HepG2 (cell line): ENCODE measurements around the gene INO80E. TPM values are rescaled to one million over a fixed set of nuclear protein-coding genes. Genes with fewer than 3 reads are reported as not detected.

Source experiments
- ADNP ChIP-seq: sonication (generic); formaldehyde crosslinking; IDR thresholded peaks from 2 replicates; pipeline ENCODE4 v1.4.0; 2020; ENCODE audit warnings: missing genetic modification reagents
- BRD4 ChIP-seq: sonication (generic); formaldehyde crosslinking; IDR thresholded peaks from 2 replicates; pipeline ENCODE4 v1.4.0; 2020; ENCODE audit warnings: missing genetic modification reagents
- EEA1 ChIP-seq: sonication (generic); formaldehyde crosslinking; IDR thresholded peaks from 2 replicates; pipeline ENCODE4 v1.5.1; 2020; ENCODE audit warnings: mild to moderate bottlenecking, missing genetic modification reagents, borderline replicate concordance
- GATA4 ChIP-seq: sonication (generic); IDR thresholded peaks from 2 replicates; pipeline ENCODE4 v1.6.1; 2016; ENCODE audit warnings: antibody characterized with exemption, low read depth, borderline replicate concordance
- KLF13 ChIP-seq: sonication (generic); formaldehyde crosslinking; IDR thresholded peaks from 2 replicates; pipeline ENCODE4 v1.4.0; 2020; ENCODE audit warnings: mild to moderate bottlenecking, missing genetic modification reagents
- PRPF4 ChIP-seq: fragments of 200-400 bp; formaldehyde crosslinking; IDR thresholded peaks from 2 replicates; pipeline ENCODE4 v1.6.1; 2016; ENCODE audit warnings: low read length, low read depth; ENCODE audit not compliant: poor library complexity, severe bottlenecking
- SIX1 ChIP-seq: sonication (generic); formaldehyde crosslinking; IDR thresholded peaks from 2 replicates; pipeline ENCODE4 v1.4.0; 2020; ENCODE audit warnings: missing genetic modification reagents, borderline replicate concordance
- TBP ChIP-seq: sonication (generic); formaldehyde crosslinking; IDR thresholded peaks from 2 replicates; pipeline ENCODE4 v1.5.0; 2020; ENCODE audit warnings: missing genetic modification reagents
- YEATS2 ChIP-seq: sonication (generic); formaldehyde crosslinking; IDR thresholded peaks from 2 replicates; pipeline ENCODE4 v1.4.0; 2020; ENCODE audit warnings: missing genetic modification reagents, borderline replicate concordance
- ZNF24 ChIP-seq: fragments of 450-650 bp; IDR thresholded peaks from 2 replicates; pipeline ENCODE4 v1.6.1; 2017; ENCODE audit warnings: antibody characterized with exemption, mild to moderate bottlenecking
- ZNF3 ChIP-seq: IDR thresholded peaks from 2 replicates; pipeline ENCODE4 v1.7.0; 2017; ENCODE audit warnings: inconsistent platforms
- ZNF616 ChIP-seq: sonication (generic); formaldehyde crosslinking; IDR thresholded peaks from 2 replicates; pipeline ENCODE4 v1.5.0; 2020; ENCODE audit warnings: low read depth, mild to moderate bottlenecking, missing genetic modification reagents
- ZNF737 ChIP-seq: sonication (generic); formaldehyde crosslinking; IDR thresholded peaks from 2 replicates; pipeline ENCODE4 v1.5.0; 2020; ENCODE audit warnings: missing genetic modification reagents, mild to moderate bottlenecking, borderline replicate concordance
- ZNF780A ChIP-seq: sonication (generic); formaldehyde crosslinking; IDR thresholded peaks from 2 replicates; pipeline ENCODE4 v1.8.0; 2022; ENCODE audit warnings: mild to moderate bottlenecking, missing genetic modification reagents, moderate library complexity
- ZNF891 ChIP-seq: sonication (generic); formaldehyde crosslinking; IDR thresholded peaks from 2 replicates; pipeline ENCODE4 v1.5.0; 2020; ENCODE audit warnings: mild to moderate bottlenecking, missing genetic modification reagents
- polyA plus RNA-seq, 8 experiments: library from polyadenylated mRNA; depleted of rRNA in 3 of 8; stranded (reverse) in 7 of 8; unstranded in 1 of 8; fragments of >200 nt; fragmentation: Illumina TruSeq in 4 of 8; extraction: Trizol in 4 of 8; gene quantifications; 2 replicates each; pipeline versions ENCODE4 v1.2.1 to v1.2.3, GENCODE V29; 2011 to 2016; ENCODE audit warnings: low read depth in 4 of 8, missing spikeins in 1 of 8, mixed read lengths in 1 of 8; ENCODE audit not compliant: insufficient read depth in 1 of 8
- total RNA-seq, 5 experiments: library from RNA; depleted of rRNA; stranded (reverse); fragments of >200 nt; fragmentation: Illumina TruSeq; extraction: Trizol; gene quantifications; 2 replicates each; pipeline ENCODE4 v1.2.3, GENCODE V29; 2016; ENCODE audit warnings: low read depth in 1 of 5
- TF ChIP-seq, protein P1 (sequence below): sonication (generic); formaldehyde crosslinking; IDR thresholded peaks from 2 replicates; pipeline ENCODE4 v1.5.1; 2020; ENCODE audit warnings: mild to moderate bottlenecking, missing genetic modification reagents, borderline replicate concordance
- TF ChIP-seq, protein P2 (sequence below): sonication (generic); formaldehyde crosslinking; IDR thresholded peaks from 2 replicates; pipeline ENCODE4 v1.4.0; 2020; ENCODE audit warnings: missing genetic modification reagents
- TF ChIP-seq, protein P3 (sequence below): sonication (generic); formaldehyde crosslinking; IDR thresholded peaks from 2 replicates; pipeline ENCODE4 v1.5.1; 2020; ENCODE audit warnings: mild to moderate bottlenecking, missing genetic modification reagents, moderate library complexity
- TF ChIP-seq, protein P4 (sequence below): sonication (generic); formaldehyde crosslinking; IDR thresholded peaks from 2 replicates; pipeline ENCODE4 v1.8.0; 2022; ENCODE audit warnings: missing genetic modification reagents, mild to moderate bottlenecking, moderate library complexity, borderline replicate concordance

Gene INO80E
- total and polyA plus RNA-seq, 2 of the 13 experiments (the other 11 are each of a cell fraction or from before 2014, with no cell fraction given): 25.8 to 45.6 TPM

GRCh38 chr16:29995324-29995910 lies 624 bp upstream of the INO80E start, which contains the start of gene HIRIP3 (continued):
- TF ChIP-seq, protein P1, sequence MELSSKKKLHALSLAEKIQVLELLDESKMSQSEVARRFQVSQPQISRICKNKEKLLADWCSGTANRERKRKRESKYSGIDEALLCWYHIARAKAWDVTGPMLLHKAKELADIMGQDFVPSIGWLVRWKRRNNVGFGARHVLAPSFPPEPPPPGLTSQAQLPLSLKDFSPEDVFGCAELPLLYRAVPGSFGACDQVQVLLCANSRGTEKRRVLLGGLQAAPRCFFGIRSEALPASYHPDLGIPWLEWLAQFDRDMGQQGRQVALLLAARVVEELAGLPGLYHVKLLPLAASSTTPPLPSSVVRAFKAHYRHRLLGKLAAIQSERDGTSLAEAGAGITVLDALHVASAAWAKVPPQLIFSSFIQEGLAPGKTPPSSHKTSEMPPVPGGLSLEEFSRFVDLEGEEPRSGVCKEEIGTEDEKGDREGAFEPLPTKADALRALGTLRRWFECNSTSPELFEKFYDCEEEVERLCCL (CRISPR knock-in tag): peak; percentile 82
- no peak; the same call in 1 of the 2 replicates for TF ChIP-seq EEA1 (CRISPR knock-in tag)
- TF ChIP-seq, protein P2, sequence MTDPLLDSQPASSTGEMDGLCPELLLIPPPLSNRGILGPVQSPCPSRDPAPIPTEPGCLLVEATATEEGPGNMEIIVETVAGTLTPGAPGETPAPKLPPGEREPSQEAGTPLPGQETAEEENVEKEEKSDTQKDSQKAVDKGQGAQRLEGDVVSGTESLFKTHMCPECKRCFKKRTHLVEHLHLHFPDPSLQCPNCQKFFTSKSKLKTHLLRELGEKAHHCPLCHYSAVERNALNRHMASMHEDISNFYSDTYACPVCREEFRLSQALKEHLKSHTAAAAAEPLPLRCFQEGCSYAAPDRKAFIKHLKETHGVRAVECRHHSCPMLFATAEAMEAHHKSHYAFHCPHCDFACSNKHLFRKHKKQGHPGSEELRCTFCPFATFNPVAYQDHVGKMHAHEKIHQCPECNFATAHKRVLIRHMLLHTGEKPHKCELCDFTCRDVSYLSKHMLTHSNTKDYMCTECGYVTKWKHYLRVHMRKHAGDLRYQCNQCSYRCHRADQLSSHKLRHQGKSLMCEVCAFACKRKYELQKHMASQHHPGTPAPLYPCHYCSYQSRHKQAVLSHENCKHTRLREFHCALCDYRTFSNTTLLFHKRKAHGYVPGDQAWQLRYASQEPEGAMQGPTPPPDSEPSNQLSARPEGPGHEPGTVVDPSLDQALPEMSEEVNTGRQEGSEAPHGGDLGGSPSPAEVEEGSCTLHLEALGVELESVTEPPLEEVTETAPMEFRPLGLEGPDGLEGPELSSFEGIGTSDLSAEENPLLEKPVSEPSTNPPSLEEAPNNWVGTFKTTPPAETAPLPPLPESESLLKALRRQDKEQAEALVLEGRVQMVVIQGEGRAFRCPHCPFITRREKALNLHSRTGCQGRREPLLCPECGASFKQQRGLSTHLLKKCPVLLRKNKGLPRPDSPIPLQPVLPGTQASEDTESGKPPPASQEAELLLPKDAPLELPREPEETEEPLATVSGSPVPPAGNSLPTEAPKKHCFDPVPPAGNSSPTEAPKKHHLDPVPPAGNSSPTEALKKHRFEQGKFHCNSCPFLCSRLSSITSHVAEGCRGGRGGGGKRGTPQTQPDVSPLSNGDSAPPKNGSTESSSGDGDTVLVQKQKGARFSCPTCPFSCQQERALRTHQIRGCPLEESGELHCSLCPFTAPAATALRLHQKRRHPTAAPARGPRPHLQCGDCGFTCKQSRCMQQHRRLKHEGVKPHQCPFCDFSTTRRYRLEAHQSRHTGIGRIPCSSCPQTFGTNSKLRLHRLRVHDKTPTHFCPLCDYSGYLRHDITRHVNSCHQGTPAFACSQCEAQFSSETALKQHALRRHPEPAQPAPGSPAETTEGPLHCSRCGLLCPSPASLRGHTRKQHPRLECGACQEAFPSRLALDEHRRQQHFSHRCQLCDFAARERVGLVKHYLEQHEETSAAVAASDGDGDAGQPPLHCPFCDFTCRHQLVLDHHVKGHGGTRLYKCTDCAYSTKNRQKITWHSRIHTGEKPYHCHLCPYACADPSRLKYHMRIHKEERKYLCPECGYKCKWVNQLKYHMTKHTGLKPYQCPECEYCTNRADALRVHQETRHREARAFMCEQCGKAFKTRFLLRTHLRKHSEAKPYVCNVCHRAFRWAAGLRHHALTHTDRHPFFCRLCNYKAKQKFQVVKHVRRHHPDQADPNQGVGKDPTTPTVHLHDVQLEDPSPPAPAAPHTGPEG (CRISPR knock-in tag): peak; percentile 88; the same call in 1 of the 2 replicates
- TF ChIP-seq ZNF780A (CRISPR knock-in tag): 0 out of 2 replicates have a peak, but pooled peaks have one; percentile 40
- TF ChIP-seq PRPF4: no peak
- TF ChIP-seq ZNF616 (CRISPR knock-in tag): 0 out of 2 replicates have a peak, but pooled peaks have one; percentile 63
- TF ChIP-seq, protein P3, sequence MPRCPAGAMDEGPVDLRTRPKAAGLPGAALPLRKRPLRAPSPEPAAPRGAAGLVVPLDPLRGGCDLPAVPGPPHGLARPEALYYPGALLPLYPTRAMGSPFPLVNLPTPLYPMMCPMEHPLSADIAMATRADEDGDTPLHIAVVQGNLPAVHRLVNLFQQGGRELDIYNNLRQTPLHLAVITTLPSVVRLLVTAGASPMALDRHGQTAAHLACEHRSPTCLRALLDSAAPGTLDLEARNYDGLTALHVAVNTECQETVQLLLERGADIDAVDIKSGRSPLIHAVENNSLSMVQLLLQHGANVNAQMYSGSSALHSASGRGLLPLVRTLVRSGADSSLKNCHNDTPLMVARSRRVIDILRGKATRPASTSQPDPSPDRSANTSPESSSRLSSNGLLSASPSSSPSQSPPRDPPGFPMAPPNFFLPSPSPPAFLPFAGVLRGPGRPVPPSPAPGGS (CRISPR knock-in tag): no peak
- TF ChIP-seq, protein P4, sequence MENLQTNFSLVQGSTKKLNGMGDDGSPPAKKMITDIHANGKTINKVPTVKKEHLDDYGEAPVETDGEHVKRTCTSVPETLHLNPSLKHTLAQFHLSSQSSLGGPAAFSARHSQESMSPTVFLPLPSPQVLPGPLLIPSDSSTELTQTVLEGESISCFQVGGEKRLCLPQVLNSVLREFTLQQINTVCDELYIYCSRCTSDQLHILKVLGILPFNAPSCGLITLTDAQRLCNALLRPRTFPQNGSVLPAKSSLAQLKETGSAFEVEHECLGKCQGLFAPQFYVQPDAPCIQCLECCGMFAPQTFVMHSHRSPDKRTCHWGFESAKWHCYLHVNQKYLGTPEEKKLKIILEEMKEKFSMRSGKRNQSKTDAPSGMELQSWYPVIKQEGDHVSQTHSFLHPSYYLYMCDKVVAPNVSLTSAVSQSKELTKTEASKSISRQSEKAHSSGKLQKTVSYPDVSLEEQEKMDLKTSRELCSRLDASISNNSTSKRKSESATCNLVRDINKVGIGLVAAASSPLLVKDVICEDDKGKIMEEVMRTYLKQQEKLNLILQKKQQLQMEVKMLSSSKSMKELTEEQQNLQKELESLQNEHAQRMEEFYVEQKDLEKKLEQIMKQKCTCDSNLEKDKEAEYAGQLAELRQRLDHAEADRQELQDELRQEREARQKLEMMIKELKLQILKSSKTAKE (CRISPR knock-in tag): no peak
- TF ChIP-seq ZNF737 (CRISPR knock-in tag): peak; percentile 95; the same call in 1 of the 2 replicates
- peak; percentile 53; the same call in 1 of the 2 replicates for TF ChIP-seq ZNF891 (CRISPR knock-in tag)
- TF ChIP-seq TBP (CRISPR knock-in tag): no peak
- no peak for TF ChIP-seq YEATS2 (CRISPR knock-in tag)
- TF ChIP-seq BRD4 (CRISPR knock-in tag): peak; percentile 67; the same call in 1 of the 2 replicates
- no peak for TF ChIP-seq ADNP (CRISPR knock-in tag)
- no peak; the same call in 1 of the 2 replicates for TF ChIP-seq GATA4
- TF ChIP-seq ZNF3 (CRISPR knock-in tag): 0 out of 2 replicates have a peak, but pooled peaks have one; percentile 58
- TF ChIP-seq KLF13 (CRISPR knock-in tag): peak; percentile 45; the same call in 1 of the 2 replicates
- no peak for TF ChIP-seq SIX1
- no peak for TF ChIP-seq ZNF24
